WTC11 (cell line): ENCODE measurements around the gene LRRC28.

ENCODE experiments used
- FOXJ3 ChIP-seq: sonication (generic); formaldehyde crosslinking; IDR thresholded peaks from 2 replicates; pipeline ENCODE4 v1.9.0; 2021; ENCODE audit warnings: missing genetic modification reagents, mild to moderate bottlenecking, borderline replicate concordance
- JUN ChIP-seq: sonication (generic); formaldehyde crosslinking; IDR thresholded peaks from 2 replicates; pipeline ENCODE4 v1.8.0; 2023; ENCODE audit warnings: mild to moderate bottlenecking, missing genetic modification reagents
- MYBL2 ChIP-seq: sonication (generic); formaldehyde crosslinking; IDR thresholded peaks from 2 replicates; pipeline ENCODE4 v1.8.1; 2023; ENCODE audit warnings: mild to moderate bottlenecking, moderate library complexity, missing genetic modification reagents
- NR2C2 ChIP-seq: sonication (generic); formaldehyde crosslinking; IDR thresholded peaks from 2 replicates; pipeline ENCODE4 v1.8.0; 2022; ENCODE audit warnings: mild to moderate bottlenecking, missing genetic modification reagents
- SMAD3 ChIP-seq: sonication (generic); formaldehyde crosslinking; IDR thresholded peaks from 2 replicates; pipeline ENCODE4 v1.8.0; 2022; ENCODE audit warnings: missing genetic modification reagents, mild to moderate bottlenecking, borderline replicate concordance
- SOX15 ChIP-seq: fragments of 250-450 bp; sonication (Bioruptor Pico); IDR thresholded peaks from 2 replicates; pipeline ENCODE4 v1.9.0; 2021; ENCODE audit warnings: mild to moderate bottlenecking
- TF ChIP-seq, protein P1 (sequence below): fragments of 200-600 bp; IDR thresholded peaks from 2 replicates; pipeline ENCODE4 v1.8.0; 2022; ENCODE audit warnings: antibody characterized with exemption
- TF ChIP-seq, protein P2 (sequence below): sonication (generic); formaldehyde crosslinking; IDR thresholded peaks from 2 replicates; pipeline ENCODE4 v1.8.0; 2023; ENCODE audit warnings: mild to moderate bottlenecking, missing genetic modification reagents
- TF ChIP-seq, protein P3 (sequence below): sonication (generic); formaldehyde crosslinking; IDR thresholded peaks from 2 replicates; pipeline ENCODE4 v1.8.0; 2022; ENCODE audit warnings: missing genetic modification reagents
- TF ChIP-seq, protein P4 (sequence below): sonication (generic); formaldehyde crosslinking; IDR thresholded peaks from 2 replicates; pipeline ENCODE4 v1.8.1; 2023; ENCODE audit warnings: mild to moderate bottlenecking, missing genetic modification reagents, borderline replicate concordance
- TF ChIP-seq, protein P5 (sequence below): sonication (generic); formaldehyde crosslinking; IDR thresholded peaks from 2 replicates; pipeline ENCODE4 v1.8.1; 2023; ENCODE audit warnings: mild to moderate bottlenecking, missing genetic modification reagents
- TF ChIP-seq, protein P6 (sequence below): sonication (generic); formaldehyde crosslinking; IDR thresholded peaks from 2 replicates; pipeline ENCODE4 v1.8.0; 2022; ENCODE audit warnings: mild to moderate bottlenecking, missing genetic modification reagents
- TF ChIP-seq, protein P7 (sequence below): sonication (generic); formaldehyde crosslinking; IDR thresholded peaks from 2 replicates; pipeline ENCODE4 v1.8.0; 2022; ENCODE audit warnings: mild to moderate bottlenecking, missing genetic modification reagents
- TF ChIP-seq, protein P8 (sequence below): sonication (generic); formaldehyde crosslinking; conservative IDR thresholded peaks from 2 replicates; pipeline ENCODE4 v1.8.1; 2023; ENCODE audit warnings: mild to moderate bottlenecking, low read depth, missing genetic modification reagents, moderate library complexity

DNA sequence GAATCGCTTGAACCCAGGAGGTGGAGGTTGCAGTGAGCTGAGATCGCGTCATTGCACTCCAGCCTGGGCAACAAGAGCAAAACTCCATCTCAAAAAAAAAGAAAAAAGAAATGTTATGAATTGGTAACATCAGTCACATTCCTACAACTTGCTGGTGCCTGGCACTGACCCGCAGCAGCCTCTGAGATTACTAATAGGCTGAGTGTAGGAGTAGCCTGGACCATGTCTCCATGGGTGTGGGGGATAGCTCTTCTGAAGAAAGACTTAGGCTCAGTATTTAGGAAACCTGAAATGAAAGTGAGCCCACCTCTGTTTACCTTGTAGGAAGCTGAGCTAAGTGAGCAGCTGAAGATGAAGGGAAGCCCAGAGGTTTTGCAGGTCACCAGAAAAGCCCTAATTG lies 148.3 kb downstream of the LRRC28 start:
- TF ChIP-seq SMAD3 (CRISPR knock-in tag), result no peak
- no peak for TF ChIP-seq FOXJ3 (CRISPR knock-in tag)
- TF ChIP-seq, protein P1, sequence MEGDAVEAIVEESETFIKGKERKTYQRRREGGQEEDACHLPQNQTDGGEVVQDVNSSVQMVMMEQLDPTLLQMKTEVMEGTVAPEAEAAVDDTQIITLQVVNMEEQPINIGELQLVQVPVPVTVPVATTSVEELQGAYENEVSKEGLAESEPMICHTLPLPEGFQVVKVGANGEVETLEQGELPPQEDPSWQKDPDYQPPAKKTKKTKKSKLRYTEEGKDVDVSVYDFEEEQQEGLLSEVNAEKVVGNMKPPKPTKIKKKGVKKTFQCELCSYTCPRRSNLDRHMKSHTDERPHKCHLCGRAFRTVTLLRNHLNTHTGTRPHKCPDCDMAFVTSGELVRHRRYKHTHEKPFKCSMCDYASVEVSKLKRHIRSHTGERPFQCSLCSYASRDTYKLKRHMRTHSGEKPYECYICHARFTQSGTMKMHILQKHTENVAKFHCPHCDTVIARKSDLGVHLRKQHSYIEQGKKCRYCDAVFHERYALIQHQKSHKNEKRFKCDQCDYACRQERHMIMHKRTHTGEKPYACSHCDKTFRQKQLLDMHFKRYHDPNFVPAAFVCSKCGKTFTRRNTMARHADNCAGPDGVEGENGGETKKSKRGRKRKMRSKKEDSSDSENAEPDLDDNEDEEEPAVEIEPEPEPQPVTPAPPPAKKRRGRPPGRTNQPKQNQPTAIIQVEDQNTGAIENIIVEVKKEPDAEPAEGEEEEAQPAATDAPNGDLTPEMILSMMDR, result no peak
- TF ChIP-seq, protein P2, sequence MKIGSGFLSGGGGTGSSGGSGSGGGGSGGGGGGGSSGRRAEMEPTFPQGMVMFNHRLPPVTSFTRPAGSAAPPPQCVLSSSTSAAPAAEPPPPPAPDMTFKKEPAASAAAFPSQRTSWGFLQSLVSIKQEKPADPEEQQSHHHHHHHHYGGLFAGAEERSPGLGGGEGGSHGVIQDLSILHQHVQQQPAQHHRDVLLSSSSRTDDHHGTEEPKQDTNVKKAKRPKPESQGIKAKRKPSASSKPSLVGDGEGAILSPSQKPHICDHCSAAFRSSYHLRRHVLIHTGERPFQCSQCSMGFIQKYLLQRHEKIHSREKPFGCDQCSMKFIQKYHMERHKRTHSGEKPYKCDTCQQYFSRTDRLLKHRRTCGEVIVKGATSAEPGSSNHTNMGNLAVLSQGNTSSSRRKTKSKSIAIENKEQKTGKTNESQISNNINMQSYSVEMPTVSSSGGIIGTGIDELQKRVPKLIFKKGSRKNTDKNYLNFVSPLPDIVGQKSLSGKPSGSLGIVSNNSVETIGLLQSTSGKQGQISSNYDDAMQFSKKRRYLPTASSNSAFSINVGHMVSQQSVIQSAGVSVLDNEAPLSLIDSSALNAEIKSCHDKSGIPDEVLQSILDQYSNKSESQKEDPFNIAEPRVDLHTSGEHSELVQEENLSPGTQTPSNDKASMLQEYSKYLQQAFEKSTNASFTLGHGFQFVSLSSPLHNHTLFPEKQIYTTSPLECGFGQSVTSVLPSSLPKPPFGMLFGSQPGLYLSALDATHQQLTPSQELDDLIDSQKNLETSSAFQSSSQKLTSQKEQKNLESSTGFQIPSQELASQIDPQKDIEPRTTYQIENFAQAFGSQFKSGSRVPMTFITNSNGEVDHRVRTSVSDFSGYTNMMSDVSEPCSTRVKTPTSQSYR (CRISPR knock-in tag), result no peak
- TF ChIP-seq, protein P3, sequence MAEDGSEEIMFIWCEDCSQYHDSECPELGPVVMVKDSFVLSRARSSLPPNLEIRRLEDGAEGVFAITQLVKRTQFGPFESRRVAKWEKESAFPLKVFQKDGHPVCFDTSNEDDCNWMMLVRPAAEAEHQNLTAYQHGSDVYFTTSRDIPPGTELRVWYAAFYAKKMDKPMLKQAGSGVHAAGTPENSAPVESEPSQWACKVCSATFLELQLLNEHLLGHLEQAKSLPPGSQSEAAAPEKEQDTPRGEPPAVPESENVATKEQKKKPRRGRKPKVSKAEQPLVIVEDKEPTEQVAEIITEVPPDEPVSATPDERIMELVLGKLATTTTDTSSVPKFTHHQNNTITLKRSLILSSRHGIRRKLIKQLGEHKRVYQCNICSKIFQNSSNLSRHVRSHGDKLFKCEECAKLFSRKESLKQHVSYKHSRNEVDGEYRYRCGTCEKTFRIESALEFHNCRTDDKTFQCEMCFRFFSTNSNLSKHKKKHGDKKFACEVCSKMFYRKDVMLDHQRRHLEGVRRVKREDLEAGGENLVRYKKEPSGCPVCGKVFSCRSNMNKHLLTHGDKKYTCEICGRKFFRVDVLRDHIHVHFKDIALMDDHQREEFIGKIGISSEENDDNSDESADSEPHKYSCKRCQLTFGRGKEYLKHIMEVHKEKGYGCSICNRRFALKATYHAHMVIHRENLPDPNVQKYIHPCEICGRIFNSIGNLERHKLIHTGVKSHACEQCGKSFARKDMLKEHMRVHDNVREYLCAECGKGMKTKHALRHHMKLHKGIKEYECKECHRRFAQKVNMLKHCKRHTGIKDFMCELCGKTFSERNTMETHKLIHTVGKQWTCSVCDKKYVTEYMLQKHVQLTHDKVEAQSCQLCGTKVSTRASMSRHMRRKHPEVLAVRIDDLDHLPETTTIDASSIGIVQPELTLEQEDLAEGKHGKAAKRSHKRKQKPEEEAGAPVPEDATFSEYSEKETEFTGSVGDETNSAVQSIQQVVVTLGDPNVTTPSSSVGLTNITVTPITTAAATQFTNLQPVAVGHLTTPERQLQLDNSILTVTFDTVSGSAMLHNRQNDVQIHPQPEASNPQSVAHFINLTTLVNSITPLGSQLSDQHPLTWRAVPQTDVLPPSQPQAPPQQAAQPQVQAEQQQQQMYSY (CRISPR knock-in tag), result no peak
- TF ChIP-seq, protein P4, sequence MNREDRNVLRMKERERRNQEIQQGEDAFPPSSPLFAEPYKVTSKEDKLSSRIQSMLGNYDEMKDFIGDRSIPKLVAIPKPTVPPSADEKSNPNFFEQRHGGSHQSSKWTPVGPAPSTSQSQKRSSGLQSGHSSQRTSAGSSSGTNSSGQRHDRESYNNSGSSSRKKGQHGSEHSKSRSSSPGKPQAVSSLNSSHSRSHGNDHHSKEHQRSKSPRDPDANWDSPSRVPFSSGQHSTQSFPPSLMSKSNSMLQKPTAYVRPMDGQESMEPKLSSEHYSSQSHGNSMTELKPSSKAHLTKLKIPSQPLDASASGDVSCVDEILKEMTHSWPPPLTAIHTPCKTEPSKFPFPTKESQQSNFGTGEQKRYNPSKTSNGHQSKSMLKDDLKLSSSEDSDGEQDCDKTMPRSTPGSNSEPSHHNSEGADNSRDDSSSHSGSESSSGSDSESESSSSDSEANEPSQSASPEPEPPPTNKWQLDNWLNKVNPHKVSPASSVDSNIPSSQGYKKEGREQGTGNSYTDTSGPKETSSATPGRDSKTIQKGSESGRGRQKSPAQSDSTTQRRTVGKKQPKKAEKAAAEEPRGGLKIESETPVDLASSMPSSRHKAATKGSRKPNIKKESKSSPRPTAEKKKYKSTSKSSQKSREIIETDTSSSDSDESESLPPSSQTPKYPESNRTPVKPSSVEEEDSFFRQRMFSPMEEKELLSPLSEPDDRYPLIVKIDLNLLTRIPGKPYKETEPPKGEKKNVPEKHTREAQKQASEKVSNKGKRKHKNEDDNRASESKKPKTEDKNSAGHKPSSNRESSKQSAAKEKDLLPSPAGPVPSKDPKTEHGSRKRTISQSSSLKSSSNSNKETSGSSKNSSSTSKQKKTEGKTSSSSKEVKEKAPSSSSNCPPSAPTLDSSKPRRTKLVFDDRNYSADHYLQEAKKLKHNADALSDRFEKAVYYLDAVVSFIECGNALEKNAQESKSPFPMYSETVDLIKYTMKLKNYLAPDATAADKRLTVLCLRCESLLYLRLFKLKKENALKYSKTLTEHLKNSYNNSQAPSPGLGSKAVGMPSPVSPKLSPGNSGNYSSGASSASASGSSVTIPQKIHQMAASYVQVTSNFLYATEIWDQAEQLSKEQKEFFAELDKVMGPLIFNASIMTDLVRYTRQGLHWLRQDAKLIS (CRISPR knock-in tag), result no peak
- TF ChIP-seq JUN (CRISPR knock-in tag), result no peak
- no peak for TF ChIP-seq NR2C2 (CRISPR knock-in tag)
- TF ChIP-seq, protein P5, sequence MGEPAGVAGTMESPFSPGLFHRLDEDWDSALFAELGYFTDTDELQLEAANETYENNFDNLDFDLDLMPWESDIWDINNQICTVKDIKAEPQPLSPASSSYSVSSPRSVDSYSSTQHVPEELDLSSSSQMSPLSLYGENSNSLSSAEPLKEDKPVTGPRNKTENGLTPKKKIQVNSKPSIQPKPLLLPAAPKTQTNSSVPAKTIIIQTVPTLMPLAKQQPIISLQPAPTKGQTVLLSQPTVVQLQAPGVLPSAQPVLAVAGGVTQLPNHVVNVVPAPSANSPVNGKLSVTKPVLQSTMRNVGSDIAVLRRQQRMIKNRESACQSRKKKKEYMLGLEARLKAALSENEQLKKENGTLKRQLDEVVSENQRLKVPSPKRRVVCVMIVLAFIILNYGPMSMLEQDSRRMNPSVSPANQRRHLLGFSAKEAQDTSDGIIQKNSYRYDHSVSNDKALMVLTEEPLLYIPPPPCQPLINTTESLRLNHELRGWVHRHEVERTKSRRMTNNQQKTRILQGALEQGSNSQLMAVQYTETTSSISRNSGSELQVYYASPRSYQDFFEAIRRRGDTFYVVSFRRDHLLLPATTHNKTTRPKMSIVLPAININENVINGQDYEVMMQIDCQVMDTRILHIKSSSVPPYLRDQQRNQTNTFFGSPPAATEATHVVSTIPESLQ (CRISPR knock-in tag), result no peak
- TF ChIP-seq, protein P6, sequence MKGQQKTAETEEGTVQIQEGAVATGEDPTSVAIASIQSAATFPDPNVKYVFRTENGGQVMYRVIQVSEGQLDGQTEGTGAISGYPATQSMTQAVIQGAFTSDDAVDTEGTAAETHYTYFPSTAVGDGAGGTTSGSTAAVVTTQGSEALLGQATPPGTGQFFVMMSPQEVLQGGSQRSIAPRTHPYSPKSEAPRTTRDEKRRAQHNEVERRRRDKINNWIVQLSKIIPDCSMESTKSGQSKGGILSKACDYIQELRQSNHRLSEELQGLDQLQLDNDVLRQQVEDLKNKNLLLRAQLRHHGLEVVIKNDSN (CRISPR knock-in tag), result no peak
- TF ChIP-seq, protein P7, sequence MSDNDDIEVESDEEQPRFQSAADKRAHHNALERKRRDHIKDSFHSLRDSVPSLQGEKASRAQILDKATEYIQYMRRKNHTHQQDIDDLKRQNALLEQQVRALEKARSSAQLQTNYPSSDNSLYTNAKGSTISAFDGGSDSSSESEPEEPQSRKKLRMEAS (CRISPR knock-in tag), result no peak
- TF ChIP-seq, protein P8, sequence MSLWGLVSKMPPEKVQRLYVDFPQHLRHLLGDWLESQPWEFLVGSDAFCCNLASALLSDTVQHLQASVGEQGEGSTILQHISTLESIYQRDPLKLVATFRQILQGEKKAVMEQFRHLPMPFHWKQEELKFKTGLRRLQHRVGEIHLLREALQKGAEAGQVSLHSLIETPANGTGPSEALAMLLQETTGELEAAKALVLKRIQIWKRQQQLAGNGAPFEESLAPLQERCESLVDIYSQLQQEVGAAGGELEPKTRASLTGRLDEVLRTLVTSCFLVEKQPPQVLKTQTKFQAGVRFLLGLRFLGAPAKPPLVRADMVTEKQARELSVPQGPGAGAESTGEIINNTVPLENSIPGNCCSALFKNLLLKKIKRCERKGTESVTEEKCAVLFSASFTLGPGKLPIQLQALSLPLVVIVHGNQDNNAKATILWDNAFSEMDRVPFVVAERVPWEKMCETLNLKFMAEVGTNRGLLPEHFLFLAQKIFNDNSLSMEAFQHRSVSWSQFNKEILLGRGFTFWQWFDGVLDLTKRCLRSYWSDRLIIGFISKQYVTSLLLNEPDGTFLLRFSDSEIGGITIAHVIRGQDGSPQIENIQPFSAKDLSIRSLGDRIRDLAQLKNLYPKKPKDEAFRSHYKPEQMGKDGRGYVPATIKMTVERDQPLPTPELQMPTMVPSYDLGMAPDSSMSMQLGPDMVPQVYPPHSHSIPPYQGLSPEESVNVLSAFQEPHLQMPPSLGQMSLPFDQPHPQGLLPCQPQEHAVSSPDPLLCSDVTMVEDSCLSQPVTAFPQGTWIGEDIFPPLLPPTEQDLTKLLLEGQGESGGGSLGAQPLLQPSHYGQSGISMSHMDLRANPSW (CRISPR knock-in tag), result no peak
- TF ChIP-seq MYBL2 (CRISPR knock-in tag), result no peak
- TF ChIP-seq SOX15 (CRISPR knock-in tag), result no peak
